GM23338 (cell line): ENCODE measurements around the gene KLK12. TPM values are rescaled to one million over a fixed set of nuclear protein-coding genes. Genes with fewer than 3 reads are reported as not detected.

ENCODE experiments used
- ATAC-seq: fragments of 200-7000 bp; cut with Tn5 transposase; 3 replicates; pipeline ENCODE4 v1.9.1; 2020
- DNase-seq: peaks from one replicate; pipeline ENCODE4 v3.0.0-alpha.2; 2015; ENCODE audit warnings: low spot score
- H2AFZ ChIP-seq: fragments of 200-600 bp; sonication (generic); 2 replicates; pipeline ENCODE4 v1.8.0; 2016; ENCODE audit warnings: antibody characterized with exemption, mild to moderate bottlenecking, moderate library complexity
- H3F3A ChIP-seq: fragments of 200-600 bp; sonication (generic); replicated peaks from 2 replicates; pipeline ENCODE4 v1.8.0; 2017; ENCODE audit warnings: antibody characterized with exemption, mixed run types, low read depth
- H3K27ac ChIP-seq: fragments of 200-600 bp; sonication (generic); 2 replicates; pipeline ENCODE4 v1.6.1; 2016; ENCODE audit warnings: low read depth
- H3K27me3 ChIP-seq: fragments of 200-600 bp; sonication (generic); 2 replicates; pipeline ENCODE4 v1.8.0; 2016; ENCODE audit warnings: mild to moderate bottlenecking, mixed run types, moderate library complexity; ENCODE audit not compliant: insufficient read depth
- H3K36me3 ChIP-seq: fragments of 200-600 bp; sonication (generic); 2 replicates; pipeline ENCODE4 v1.8.0; 2016; ENCODE audit warnings: mild to moderate bottlenecking; ENCODE audit not compliant: insufficient read depth
- H3K4me1 ChIP-seq: fragments of 200-600 bp; sonication (generic); 2 replicates; pipeline ENCODE4 v1.8.0; 2016; ENCODE audit warnings: mild to moderate bottlenecking, moderate library complexity; ENCODE audit not compliant: insufficient read depth
- H3K4me2 ChIP-seq: fragments of 200-600 bp; sonication (generic); 2 replicates; pipeline ENCODE4 v1.7.1; 2017; ENCODE audit warnings: mixed run types
- H3K4me3 ChIP-seq: fragments of 200-600 bp; sonication (generic); 2 replicates; pipeline ENCODE4 v1.6.1; 2016; ENCODE audit warnings: mixed run types
- H3K79me2 ChIP-seq: fragments of 200-600 bp; sonication (generic); replicated peaks from 2 replicates; pipeline ENCODE4 v1.8.0; 2017; ENCODE audit warnings: mild to moderate bottlenecking; ENCODE audit not compliant: insufficient read depth
- H3K9me2 ChIP-seq: fragments of 200-600 bp; sonication (generic); 2 replicates; pipeline ENCODE4 v1.8.0; 2017; ENCODE audit not compliant: insufficient read depth
- H4K20me1 ChIP-seq: fragments of 200-600 bp; sonication (generic); replicated peaks from 2 replicates; pipeline ENCODE4 v1.8.0; 2017; ENCODE audit warnings: mild to moderate bottlenecking; ENCODE audit not compliant: insufficient read depth
- H3K27ac Mint-ChIP-seq: 2 replicates; pipeline ENCODE4 v1.8.0; 2020; ENCODE audit warnings: inconsistent platforms, mild to moderate bottlenecking, moderate library complexity, mixed read lengths
- H3K27me3 Mint-ChIP-seq: 3 replicates; pipeline ENCODE4 v1.8.0; 2022; ENCODE audit warnings: low read depth, mild to moderate bottlenecking, moderate library complexity, mixed read lengths, inconsistent platforms; ENCODE audit not compliant: insufficient read depth, poor library complexity
- H3K36me3 Mint-ChIP-seq: 3 replicates; pipeline ENCODE4 v1.8.0; 2021; ENCODE audit warnings: low read depth, mild to moderate bottlenecking, inconsistent platforms, moderate library complexity, mixed read lengths
- H3K4me1 Mint-ChIP-seq: 3 replicates; pipeline ENCODE4 v1.8.0; 2020; ENCODE audit warnings: mild to moderate bottlenecking, inconsistent platforms, mixed read lengths
- H3K4me3 Mint-ChIP-seq: 3 replicates; pipeline ENCODE4 v1.8.0; 2021; ENCODE audit warnings: moderate library complexity, mild to moderate bottlenecking, inconsistent platforms, mixed read lengths
- H3K9me3 Mint-ChIP-seq: 3 replicates; pipeline ENCODE4 v1.8.0; 2020; ENCODE audit warnings: moderate library complexity, mild to moderate bottlenecking, inconsistent platforms, mixed read lengths
- CTCF ChIP-seq, 2 experiments: fragments of 200-600 bp in 1 of 2; sonication (generic) in 1 of 2; conservative IDR thresholded peaks; 2 replicates each; pipeline versions ENCODE4 v1.5.1 to v1.6.1; 2016 to 2017; ENCODE audit warnings: antibody characterized with exemption in 2 of 2, low read depth in 2 of 2, mild to moderate bottlenecking in 2 of 2, moderate library complexity in 1 of 2
- ETS1 ChIP-seq: IDR thresholded peaks from 2 replicates; pipeline ENCODE4 v1.6.1; 2016; ENCODE audit warnings: antibody characterized with exemption
- EZH2 ChIP-seq: fragments of 200-600 bp; sonication (generic); IDR thresholded peaks from one replicate; pipeline ENCODE4 v1.8.0; 2017; ENCODE audit warnings: antibody characterized with exemption, mild to moderate bottlenecking, low read depth; ENCODE audit not compliant: unreplicated experiment
- EZH2phosphoT487 ChIP-seq: fragments of 200-600 bp; sonication (generic); IDR thresholded peaks from one replicate; pipeline ENCODE4 v1.8.1; 2018; ENCODE audit warnings: antibody characterized with exemption; ENCODE audit not compliant: unreplicated experiment
- JUNB ChIP-seq: IDR thresholded peaks from one replicate; pipeline ENCODE4 v1.6.1; 2016; ENCODE audit warnings: antibody characterized with exemption; ENCODE audit not compliant: unreplicated experiment
- NANOG ChIP-seq: IDR thresholded peaks from 2 replicates; pipeline ENCODE4 v1.6.1; 2016; ENCODE audit warnings: antibody characterized with exemption, borderline replicate concordance
- POLR2AphosphoS5 ChIP-seq: IDR thresholded peaks from 2 replicates; pipeline ENCODE4 v1.6.1; 2016; ENCODE audit warnings: antibody characterized with exemption, low read depth
- REST ChIP-seq: IDR thresholded peaks from one replicate; pipeline ENCODE4 v1.6.1; 2018; ENCODE audit warnings: antibody characterized with exemption; ENCODE audit not compliant: unreplicated experiment
- ZNF331 ChIP-seq: fragments of 250-450 bp; sonication (Bioruptor Pico); IDR thresholded peaks from 2 replicates; pipeline ENCODE4 v1.5.0; 2020; ENCODE audit warnings: low read depth, mild to moderate bottlenecking, moderate library complexity
- ZNF462 ChIP-seq: fragments of 250-450 bp; sonication (Bioruptor Pico); IDR thresholded peaks from 2 replicates; pipeline ENCODE4 v1.5.0; 2020; ENCODE audit warnings: mild to moderate bottlenecking, moderate library complexity
- polyA plus RNA-seq: library from polyadenylated mRNA; unstranded; fragments of >200 nt; fragmentation: Nextera tagmentation; extraction: Ambion mirVana; gene quantifications from 2 replicates; pipeline ENCODE4 v1.2.1, GENCODE V29; 2016
- total RNA-seq: library from RNA; depleted of rRNA; stranded (reverse); fragments of >200 nt; shearing (Covaris generic); gene quantifications from 2 replicates; pipeline ENCODE4 v1.2.3, GENCODE V29; 2014

Gene KLK12
- total and polyA plus RNA-seq, 2 experiments from 2014 or later: not detected

- TF ChIP-seq ZNF462: no peak
- no peak; a peak in 1 of 4 replicates for TF ChIP-seq CTCF (conservative IDR thresholded peaks at IDR 0.05; ENCODE audit: low read depth in 2 of 2)
These were observed 5.1 kb downstream of the KLK12 start (continued) for GRCh38 chr19:51029718-51030117.

GRCh38 chr19:51027873-51028272, 6.9 kb downstream of the KLK12 start:
- Histone ChIP-seq H3F3A (no peaks in the 10 kb centered on the region), H3K36me3 (no peaks in the 10 kb centered on the region), H3K27ac (no peak overlapping the region), H3K27me3 (no peaks in the 10 kb centered on the region), H3K4me2 (no peak overlapping the region), H3K4me1 (no peaks in the 10 kb centered on the region; the same call in 1 of the 2 replicates), H3K4me3 (no peak overlapping the region), H4K20me1 (no peaks in the 10 kb centered on the region), H2AFZ (no peak overlapping the region), H3K79me2 (no peaks in the 10 kb centered on the region), H3K9me2 (peaks cover 7% of the 10 kb centered on the region; the same call in 1 of the 2 replicates)
- no peak for ATAC-seq
- peaks cover 22% of the 10 kb centered on the region for H3K27me3 Mint-ChIP-seq
- peaks cover 3% of the 10 kb centered on the region; the same call in 1 of the 3 replicates for H3K36me3 Mint-ChIP-seq
- peaks cover 39% of the 10 kb centered on the region for H3K4me1 Mint-ChIP-seq
- no peak overlapping the region for H3K4me3 Mint-ChIP-seq
- DNase-seq: no peak
- no peaks in the 10 kb centered on the region; the same call in 2 of the 3 replicates for H3K9me3 Mint-ChIP-seq
- H3K27ac Mint-ChIP-seq: no peak overlapping the region
- TF ChIP-seq NANOG: no peak
- no peak for TF ChIP-seq ZNF331 (CRISPR knock-in tag)
- TF ChIP-seq REST: no peak
- no peak for TF ChIP-seq ETS1
- TF ChIP-seq EZH2: no peak
- TF ChIP-seq EZH2phosphoT487: no peak
- no peak for TF ChIP-seq CTCF (conservative IDR thresholded peaks at IDR 0.05; ENCODE audit: low read depth in 2 of 2)
- TF ChIP-seq POLR2AphosphoS5: no peak
- no peak for TF ChIP-seq JUNB
